Nephron progenitor cell (in vitro differentiated cells): ENCODE results near the gene CCDC146.
"Not testable (repeated sequence)": the region's sequence is repeated elsewhere in the genome, so short reads cannot be mapped to it uniquely, and the experiment has no call there.

Source experiments
- DNase-seq: peaks from one replicate; pipeline ENCODE4 v3.0.0; 2021
- H3K27ac Mint-ChIP-seq: 2 replicates; pipeline ENCODE4 v1.8.0; 2021; ENCODE audit warnings: mild to moderate bottlenecking, moderate library complexity, mixed read lengths
- H3K27me3 Mint-ChIP-seq: 2 replicates; pipeline ENCODE4 v1.8.0; 2021; ENCODE audit warnings: mild to moderate bottlenecking, low read depth, mixed read lengths; ENCODE audit not compliant: poor library complexity
- H3K36me3 Mint-ChIP-seq: 2 replicates; pipeline ENCODE4 v1.8.0; 2021; ENCODE audit warnings: low read depth, mixed read lengths
- H3K4me1 Mint-ChIP-seq: 2 replicates; pipeline ENCODE4 v1.8.0; 2021; ENCODE audit warnings: mixed read lengths
- H3K4me3 Mint-ChIP-seq: 2 replicates; pipeline ENCODE4 v1.8.0; 2021; ENCODE audit warnings: mild to moderate bottlenecking, moderate library complexity, mixed read lengths
- H3K9me3 Mint-ChIP-seq: 2 replicates; pipeline ENCODE4 v1.8.0; 2021; ENCODE audit warnings: mild to moderate bottlenecking, moderate library complexity, mixed read lengths
- TF ChIP-seq, protein P1 (sequence below): fragments of 200-600 bp; sonication (generic); IDR thresholded peaks from 2 replicates; pipeline ENCODE4 v1.5.0; 2021; ENCODE audit warnings: antibody characterized with exemption

Gene CCDC146

GRCh38 chr7:77157446-77157845 is 35.0 kb downstream of the CCDC146 start:
- peaks cover 7% of the 10 kb centered on the region for H3K9me3 Mint-ChIP-seq
- H3K4me3 Mint-ChIP-seq: no peak overlapping the region
- TF ChIP-seq, protein P1, sequence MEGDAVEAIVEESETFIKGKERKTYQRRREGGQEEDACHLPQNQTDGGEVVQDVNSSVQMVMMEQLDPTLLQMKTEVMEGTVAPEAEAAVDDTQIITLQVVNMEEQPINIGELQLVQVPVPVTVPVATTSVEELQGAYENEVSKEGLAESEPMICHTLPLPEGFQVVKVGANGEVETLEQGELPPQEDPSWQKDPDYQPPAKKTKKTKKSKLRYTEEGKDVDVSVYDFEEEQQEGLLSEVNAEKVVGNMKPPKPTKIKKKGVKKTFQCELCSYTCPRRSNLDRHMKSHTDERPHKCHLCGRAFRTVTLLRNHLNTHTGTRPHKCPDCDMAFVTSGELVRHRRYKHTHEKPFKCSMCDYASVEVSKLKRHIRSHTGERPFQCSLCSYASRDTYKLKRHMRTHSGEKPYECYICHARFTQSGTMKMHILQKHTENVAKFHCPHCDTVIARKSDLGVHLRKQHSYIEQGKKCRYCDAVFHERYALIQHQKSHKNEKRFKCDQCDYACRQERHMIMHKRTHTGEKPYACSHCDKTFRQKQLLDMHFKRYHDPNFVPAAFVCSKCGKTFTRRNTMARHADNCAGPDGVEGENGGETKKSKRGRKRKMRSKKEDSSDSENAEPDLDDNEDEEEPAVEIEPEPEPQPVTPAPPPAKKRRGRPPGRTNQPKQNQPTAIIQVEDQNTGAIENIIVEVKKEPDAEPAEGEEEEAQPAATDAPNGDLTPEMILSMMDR: no peak
- no peak for DNase-seq
- no peaks in the 10 kb centered on the region for H3K27me3 Mint-ChIP-seq
- H3K27ac Mint-ChIP-seq: no peak overlapping the region
- H3K36me3 Mint-ChIP-seq: no peaks in the 10 kb centered on the region
- H3K4me1 Mint-ChIP-seq: no peaks in the 10 kb centered on the region

GRCh38 chr7:77171073-77171472 is 48.7 kb downstream of the CCDC146 start:
- H3K4me1 Mint-ChIP-seq, H3K27me3 Mint-ChIP-seq, DNase-seq, H3K36me3 Mint-ChIP-seq, H3K9me3 Mint-ChIP-seq, H3K4me3 Mint-ChIP-seq, H3K27ac Mint-ChIP-seq: not testable (repeated sequence)

GRCh38 chr7:77172437-77173172 is 50.2 kb downstream of the CCDC146 start:
- H3K4me3 Mint-ChIP-seq, H3K27me3 Mint-ChIP-seq, DNase-seq, H3K36me3 Mint-ChIP-seq, H3K4me1 Mint-ChIP-seq, H3K27ac Mint-ChIP-seq, H3K9me3 Mint-ChIP-seq: not testable (repeated sequence)

DNA sequence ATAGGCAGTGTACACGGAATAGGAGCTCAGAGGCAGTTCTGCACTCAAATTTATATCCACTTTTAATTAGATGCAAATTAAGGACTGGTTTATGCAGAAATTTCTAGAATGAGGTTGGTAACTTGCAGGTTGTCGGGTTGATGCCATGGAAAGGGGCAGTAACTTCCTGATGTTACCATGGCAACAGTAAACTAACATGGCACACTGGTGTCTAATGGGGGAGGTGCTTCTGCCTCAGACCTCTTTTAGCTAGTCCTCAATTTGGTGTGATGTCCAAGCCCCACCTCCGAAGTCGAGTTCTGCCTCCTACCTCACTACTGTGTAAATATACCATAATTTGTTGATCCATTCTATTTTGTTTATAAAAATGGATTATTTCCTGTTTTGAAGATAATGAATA is 52.0 kb downstream of the CCDC146 start:
- not testable (repeated sequence) for H3K9me3 Mint-ChIP-seq, H3K27me3 Mint-ChIP-seq, H3K36me3 Mint-ChIP-seq, H3K27ac Mint-ChIP-seq, H3K4me1 Mint-ChIP-seq, H3K4me3 Mint-ChIP-seq, DNase-seq

- H3K9me3 Mint-ChIP-seq, H3K27ac Mint-ChIP-seq, H3K27me3 Mint-ChIP-seq, H3K4me3 Mint-ChIP-seq, H3K36me3 Mint-ChIP-seq, H3K4me1 Mint-ChIP-seq, DNase-seq: not testable (repeated sequence)
Observed at GRCh38 chr7:77175274-77175800, 52.9 kb downstream of the CCDC146 start.

- H3K36me3 Mint-ChIP-seq, H3K4me3 Mint-ChIP-seq, H3K4me1 Mint-ChIP-seq, H3K27ac Mint-ChIP-seq, H3K9me3 Mint-ChIP-seq, H3K27me3 Mint-ChIP-seq, DNase-seq: not testable (repeated sequence)
Observed at GRCh38 chr7:77177321-77177904, 55.0 kb downstream of the CCDC146 start.

DNA sequence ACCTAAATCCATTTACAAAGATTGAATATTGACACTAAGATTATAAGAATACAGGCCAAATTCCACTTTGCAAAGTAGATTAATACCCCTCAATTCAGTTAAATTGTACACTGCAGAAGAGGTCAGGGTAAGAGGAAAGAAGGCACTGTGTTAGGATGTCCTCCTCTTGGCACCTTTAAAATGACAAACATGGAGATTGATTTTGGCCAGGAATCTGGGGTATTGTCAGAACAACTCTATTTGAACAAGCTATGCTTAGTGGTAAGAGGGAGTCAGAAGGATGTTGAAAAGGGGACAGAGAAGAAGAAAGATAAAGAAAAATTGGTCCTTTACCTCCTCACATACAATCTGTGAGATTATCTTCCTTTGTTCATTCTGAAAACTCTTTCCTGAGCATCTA is 55.6 kb downstream of the CCDC146 start:
- not testable (repeated sequence) for DNase-seq, H3K9me3 Mint-ChIP-seq, H3K4me3 Mint-ChIP-seq, H3K27ac Mint-ChIP-seq, H3K27me3 Mint-ChIP-seq, H3K4me1 Mint-ChIP-seq, H3K36me3 Mint-ChIP-seq

- TF ChIP-seq, protein P1: no peak
- Mint-ChIP-seq H3K4me1 (no peaks in the 10 kb centered on the region), H3K4me3 (no peak overlapping the region), H3K36me3 (no peaks in the 10 kb centered on the region), H3K27me3 (no peaks in the 10 kb centered on the region), H3K9me3 (no peaks in the 10 kb centered on the region), H3K27ac (no peak overlapping the region)
- no peak for DNase-seq
Observed at GRCh38 chr7:77181015-77181595, 58.7 kb downstream of the CCDC146 start.

GRCh38 chr7:77181734-77182133 is 59.3 kb downstream of the CCDC146 start:
- no peak for DNase-seq
- TF ChIP-seq, protein P1: no peak
- no peaks in the 10 kb centered on the region for H3K27me3 Mint-ChIP-seq
- no peak overlapping the region for H3K4me3 Mint-ChIP-seq
- no peaks in the 10 kb centered on the region for H3K9me3 Mint-ChIP-seq
- H3K27ac Mint-ChIP-seq: no peak overlapping the region
- no peaks in the 10 kb centered on the region for H3K36me3 Mint-ChIP-seq
- no peaks in the 10 kb centered on the region for H3K4me1 Mint-ChIP-seq
